GM23338 (cell line): ENCODE measurements around the gene FAM117A. TPM values are rescaled to one million over a fixed set of nuclear protein-coding genes. Genes with fewer than 3 reads are reported as not detected.
A peak's percentile ranks its signal among the peaks of the same experiment; 100 is the strongest.

Source experiments
- ATAC-seq: fragments of 200-7000 bp; cut with Tn5 transposase; 3 replicates; pipeline ENCODE4 v1.9.1; 2020
- DNase-seq: peaks from one replicate; pipeline ENCODE4 v3.0.0-alpha.2; 2015; ENCODE audit warnings: low spot score
- H2AFZ ChIP-seq: fragments of 200-600 bp; sonication (generic); 2 replicates; pipeline ENCODE4 v1.8.0; 2016; ENCODE audit warnings: antibody characterized with exemption, mild to moderate bottlenecking, moderate library complexity
- H3F3A ChIP-seq: fragments of 200-600 bp; sonication (generic); replicated peaks from 2 replicates; pipeline ENCODE4 v1.8.0; 2017; ENCODE audit warnings: antibody characterized with exemption, mixed run types, low read depth
- H3K27ac ChIP-seq: fragments of 200-600 bp; sonication (generic); 2 replicates; pipeline ENCODE4 v1.6.1; 2016; ENCODE audit warnings: low read depth
- H3K27me3 ChIP-seq: fragments of 200-600 bp; sonication (generic); 2 replicates; pipeline ENCODE4 v1.8.0; 2016; ENCODE audit warnings: mild to moderate bottlenecking, mixed run types, moderate library complexity; ENCODE audit not compliant: insufficient read depth
- H3K36me3 ChIP-seq: fragments of 200-600 bp; sonication (generic); 2 replicates; pipeline ENCODE4 v1.8.0; 2016; ENCODE audit warnings: mild to moderate bottlenecking; ENCODE audit not compliant: insufficient read depth
- H3K4me1 ChIP-seq: fragments of 200-600 bp; sonication (generic); 2 replicates; pipeline ENCODE4 v1.8.0; 2016; ENCODE audit warnings: mild to moderate bottlenecking, moderate library complexity; ENCODE audit not compliant: insufficient read depth
- H3K4me2 ChIP-seq: fragments of 200-600 bp; sonication (generic); 2 replicates; pipeline ENCODE4 v1.7.1; 2017; ENCODE audit warnings: mixed run types
- H3K4me3 ChIP-seq: fragments of 200-600 bp; sonication (generic); 2 replicates; pipeline ENCODE4 v1.6.1; 2016; ENCODE audit warnings: mixed run types
- H3K79me2 ChIP-seq: fragments of 200-600 bp; sonication (generic); replicated peaks from 2 replicates; pipeline ENCODE4 v1.8.0; 2017; ENCODE audit warnings: mild to moderate bottlenecking; ENCODE audit not compliant: insufficient read depth
- H3K9me2 ChIP-seq: fragments of 200-600 bp; sonication (generic); 2 replicates; pipeline ENCODE4 v1.8.0; 2017; ENCODE audit not compliant: insufficient read depth
- H4K20me1 ChIP-seq: fragments of 200-600 bp; sonication (generic); replicated peaks from 2 replicates; pipeline ENCODE4 v1.8.0; 2017; ENCODE audit warnings: mild to moderate bottlenecking; ENCODE audit not compliant: insufficient read depth
- H3K27ac Mint-ChIP-seq: 2 replicates; pipeline ENCODE4 v1.8.0; 2020; ENCODE audit warnings: inconsistent platforms, mild to moderate bottlenecking, moderate library complexity, mixed read lengths
- H3K27me3 Mint-ChIP-seq: 3 replicates; pipeline ENCODE4 v1.8.0; 2022; ENCODE audit warnings: low read depth, mild to moderate bottlenecking, moderate library complexity, mixed read lengths, inconsistent platforms; ENCODE audit not compliant: insufficient read depth, poor library complexity
- H3K36me3 Mint-ChIP-seq: 3 replicates; pipeline ENCODE4 v1.8.0; 2021; ENCODE audit warnings: low read depth, mild to moderate bottlenecking, inconsistent platforms, moderate library complexity, mixed read lengths
- H3K4me1 Mint-ChIP-seq: 3 replicates; pipeline ENCODE4 v1.8.0; 2020; ENCODE audit warnings: mild to moderate bottlenecking, inconsistent platforms, mixed read lengths
- H3K4me3 Mint-ChIP-seq: 3 replicates; pipeline ENCODE4 v1.8.0; 2021; ENCODE audit warnings: moderate library complexity, mild to moderate bottlenecking, inconsistent platforms, mixed read lengths
- H3K9me3 Mint-ChIP-seq: 3 replicates; pipeline ENCODE4 v1.8.0; 2020; ENCODE audit warnings: moderate library complexity, mild to moderate bottlenecking, inconsistent platforms, mixed read lengths
- CREB1 ChIP-seq: fragments of 250-450 bp; sonication (Bioruptor Pico); IDR thresholded peaks from 2 replicates; pipeline ENCODE4 v1.5.0; 2020; ENCODE audit warnings: low read depth, mild to moderate bottlenecking, moderate library complexity
- EZH2 ChIP-seq: fragments of 200-600 bp; sonication (generic); IDR thresholded peaks from one replicate; pipeline ENCODE4 v1.8.0; 2017; ENCODE audit warnings: antibody characterized with exemption, mild to moderate bottlenecking, low read depth; ENCODE audit not compliant: unreplicated experiment
- EZH2phosphoT487 ChIP-seq: fragments of 200-600 bp; sonication (generic); IDR thresholded peaks from one replicate; pipeline ENCODE4 v1.8.1; 2018; ENCODE audit warnings: antibody characterized with exemption; ENCODE audit not compliant: unreplicated experiment
- JUNB ChIP-seq: IDR thresholded peaks from one replicate; pipeline ENCODE4 v1.6.1; 2016; ENCODE audit warnings: antibody characterized with exemption; ENCODE audit not compliant: unreplicated experiment
- NANOG ChIP-seq: IDR thresholded peaks from 2 replicates; pipeline ENCODE4 v1.6.1; 2016; ENCODE audit warnings: antibody characterized with exemption, borderline replicate concordance
- ZNF331 ChIP-seq: fragments of 250-450 bp; sonication (Bioruptor Pico); IDR thresholded peaks from 2 replicates; pipeline ENCODE4 v1.5.0; 2020; ENCODE audit warnings: low read depth, mild to moderate bottlenecking, moderate library complexity
- polyA plus RNA-seq: library from polyadenylated mRNA; unstranded; fragments of >200 nt; fragmentation: Nextera tagmentation; extraction: Ambion mirVana; gene quantifications from 2 replicates; pipeline ENCODE4 v1.2.1, GENCODE V29; 2016
- total RNA-seq: library from RNA; depleted of rRNA; stranded (reverse); fragments of >200 nt; shearing (Covaris generic); gene quantifications from 2 replicates; pipeline ENCODE4 v1.2.3, GENCODE V29; 2014
- TF ChIP-seq, protein P1 (sequence below): IDR thresholded peaks from 2 replicates; pipeline ENCODE4 v1.6.1; 2016; ENCODE audit warnings: antibody characterized with exemption
- TF ChIP-seq, protein P2 (sequence below): fragments of 250-450 bp; sonication (Bioruptor Pico); IDR thresholded peaks from 2 replicates; pipeline ENCODE4 v1.5.0; 2020; ENCODE audit warnings: mild to moderate bottlenecking, moderate library complexity

Gene FAM117A
- total and polyA plus RNA-seq, 2 experiments from 2014 or later, result 21.3 to 46.4 TPM

DNA sequence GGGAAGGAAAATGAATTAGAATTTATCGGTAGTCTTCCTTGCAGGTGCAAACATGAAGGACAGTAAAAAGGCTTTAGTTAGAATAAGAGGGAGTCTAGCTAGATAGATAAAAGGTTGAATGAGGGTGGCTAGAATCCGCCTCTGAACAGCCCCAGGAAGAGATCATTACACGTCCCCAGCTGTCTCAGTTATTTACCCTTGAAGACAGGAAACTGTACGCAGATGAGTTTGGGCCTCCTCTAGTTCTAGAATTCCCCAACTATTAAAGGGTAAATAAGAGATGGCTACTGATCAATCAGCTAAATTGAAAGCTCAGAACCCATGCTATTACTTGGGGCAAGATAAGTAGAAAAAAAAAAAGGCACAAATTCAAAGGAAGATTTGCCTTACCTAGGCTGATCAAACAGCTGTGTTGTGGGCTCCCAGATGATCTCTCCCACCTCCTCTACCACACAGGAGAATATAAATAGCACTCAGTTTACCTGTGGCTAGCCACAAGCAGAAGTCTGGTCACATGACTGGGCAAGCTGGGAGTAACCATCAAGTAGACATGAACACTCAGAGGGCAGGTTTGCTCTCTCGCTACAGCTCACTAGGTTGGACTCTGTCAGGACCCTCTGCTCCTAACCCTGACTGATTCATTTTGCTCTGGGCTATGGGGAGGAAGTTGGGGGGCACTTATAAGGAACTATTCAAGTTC is 17.0 kb downstream of the FAM117A start:
- no peak for TF ChIP-seq EZH2
- TF ChIP-seq, protein P1, sequence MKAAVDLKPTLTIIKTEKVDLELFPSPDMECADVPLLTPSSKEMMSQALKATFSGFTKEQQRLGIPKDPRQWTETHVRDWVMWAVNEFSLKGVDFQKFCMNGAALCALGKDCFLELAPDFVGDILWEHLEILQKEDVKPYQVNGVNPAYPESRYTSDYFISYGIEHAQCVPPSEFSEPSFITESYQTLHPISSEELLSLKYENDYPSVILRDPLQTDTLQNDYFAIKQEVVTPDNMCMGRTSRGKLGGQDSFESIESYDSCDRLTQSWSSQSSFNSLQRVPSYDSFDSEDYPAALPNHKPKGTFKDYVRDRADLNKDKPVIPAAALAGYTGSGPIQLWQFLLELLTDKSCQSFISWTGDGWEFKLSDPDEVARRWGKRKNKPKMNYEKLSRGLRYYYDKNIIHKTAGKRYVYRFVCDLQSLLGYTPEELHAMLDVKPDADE, result no peak
- TF ChIP-seq CREB1 (CRISPR knock-in tag), result no peak
- no peak for TF ChIP-seq EZH2phosphoT487
- TF ChIP-seq ZNF331 (CRISPR knock-in tag), result no peak
- peaks cover 91% of the 10 kb centered on the region for H3K79me2 ChIP-seq
- Mint-ChIP-seq H3K36me3 (peaks cover 3% of the 10 kb centered on the region; the same call in 2 of the 3 replicates), H3K27me3 (no peaks in the 10 kb centered on the region), H3K4me3 (no peak overlapping the region), H3K4me1 (peaks cover 20% of the 10 kb centered on the region), H3K27ac (no peak overlapping the region), H3K9me3 (no peaks in the 10 kb centered on the region)
- peaks cover 10% of the 10 kb centered on the region for H3K4me1 ChIP-seq
- ATAC-seq, result no peak
- peaks cover 36% of the 10 kb centered on the region for H4K20me1 ChIP-seq
- no peak overlapping the region; the same call in 1 of the 2 replicates for H3K27ac ChIP-seq
- peak overlapping the region; percentile 40 for H3K4me2 ChIP-seq
- no peak overlapping the region for H3K4me3 ChIP-seq
- peak; percentile 15 for DNase-seq
- no peaks in the 10 kb centered on the region for H3K9me2 ChIP-seq
- H3K36me3 ChIP-seq, result no peaks in the 10 kb centered on the region
- no peaks in the 10 kb centered on the region for H3K27me3 ChIP-seq
- no peak overlapping the region for H2AFZ ChIP-seq
- no peaks in the 10 kb centered on the region for H3F3A ChIP-seq

DNA sequence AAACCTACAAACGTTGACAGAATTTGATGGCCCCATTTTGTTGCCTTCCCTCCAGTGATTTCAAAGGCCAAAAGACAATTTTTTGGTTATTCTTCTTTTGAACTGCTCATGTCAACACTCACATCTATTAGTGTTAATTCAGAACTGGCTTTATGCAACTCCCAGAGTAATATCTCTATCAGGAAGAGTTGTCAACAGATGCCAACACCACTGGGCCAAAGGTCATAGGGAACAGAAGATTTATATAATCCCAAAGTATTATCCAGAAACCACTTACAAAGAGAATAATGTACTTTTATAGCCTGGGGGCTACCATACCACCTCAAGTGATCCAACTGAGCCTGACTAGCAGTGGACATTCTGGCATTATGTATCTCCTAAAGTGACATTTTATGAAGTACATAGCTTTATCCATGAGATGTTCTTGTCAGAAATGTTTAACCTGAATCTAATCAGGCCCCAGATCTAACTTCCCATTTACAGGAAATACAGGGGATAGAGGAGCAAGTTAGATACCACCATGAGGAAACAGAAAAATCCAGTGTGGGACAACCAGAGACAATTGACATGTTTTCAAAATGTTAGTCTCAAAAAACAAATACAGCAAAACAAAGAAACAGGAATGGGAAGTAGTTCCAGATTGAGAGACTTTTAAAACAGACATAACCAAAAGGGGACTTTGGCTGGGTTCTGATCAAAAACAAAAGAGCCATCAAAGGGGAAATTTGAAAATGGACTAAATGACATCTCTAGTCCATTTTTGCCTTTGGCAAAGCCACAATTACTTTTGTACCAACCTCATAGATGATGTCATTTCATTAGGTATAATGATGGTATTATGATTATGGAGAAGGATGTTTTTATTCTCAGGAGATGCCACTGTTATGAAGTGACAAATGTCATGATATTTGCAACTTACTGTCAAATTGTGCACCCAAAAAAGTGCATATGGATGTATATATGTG is 18.5 kb downstream of the FAM117A start:
- H3K27me3 Mint-ChIP-seq, result no peaks in the 10 kb centered on the region
- no peak overlapping the region for H3K4me3 ChIP-seq
- ATAC-seq, result no peak

More for the DNA sequence above, 18.5 kb downstream of the FAM117A start:
- Histone ChIP-seq H3F3A (no peaks in the 10 kb centered on the region), H3K9me2 (no peaks in the 10 kb centered on the region), H3K36me3 (no peaks in the 10 kb centered on the region), H3K27me3 (no peaks in the 10 kb centered on the region), H3K4me1 (peaks cover 10% of the 10 kb centered on the region), H3K79me2 (peaks cover 88% of the 10 kb centered on the region), H3K4me2 (no peak overlapping the region), H3K27ac (no peak overlapping the region), H4K20me1 (peaks cover 34% of the 10 kb centered on the region), H2AFZ (no peak overlapping the region)
- peaks cover 20% of the 10 kb centered on the region for H3K4me1 Mint-ChIP-seq
- H3K27ac Mint-ChIP-seq, result no peak overlapping the region
- DNase-seq, result no peak
- no peak overlapping the region for H3K4me3 Mint-ChIP-seq
- H3K9me3 Mint-ChIP-seq, result no peaks in the 10 kb centered on the region
- no peak for TF ChIP-seq NANOG
- no peak for TF ChIP-seq EZH2phosphoT487
- TF ChIP-seq JUNB, result no peak
- TF ChIP-seq EZH2, result no peak
- TF ChIP-seq, protein P2, sequence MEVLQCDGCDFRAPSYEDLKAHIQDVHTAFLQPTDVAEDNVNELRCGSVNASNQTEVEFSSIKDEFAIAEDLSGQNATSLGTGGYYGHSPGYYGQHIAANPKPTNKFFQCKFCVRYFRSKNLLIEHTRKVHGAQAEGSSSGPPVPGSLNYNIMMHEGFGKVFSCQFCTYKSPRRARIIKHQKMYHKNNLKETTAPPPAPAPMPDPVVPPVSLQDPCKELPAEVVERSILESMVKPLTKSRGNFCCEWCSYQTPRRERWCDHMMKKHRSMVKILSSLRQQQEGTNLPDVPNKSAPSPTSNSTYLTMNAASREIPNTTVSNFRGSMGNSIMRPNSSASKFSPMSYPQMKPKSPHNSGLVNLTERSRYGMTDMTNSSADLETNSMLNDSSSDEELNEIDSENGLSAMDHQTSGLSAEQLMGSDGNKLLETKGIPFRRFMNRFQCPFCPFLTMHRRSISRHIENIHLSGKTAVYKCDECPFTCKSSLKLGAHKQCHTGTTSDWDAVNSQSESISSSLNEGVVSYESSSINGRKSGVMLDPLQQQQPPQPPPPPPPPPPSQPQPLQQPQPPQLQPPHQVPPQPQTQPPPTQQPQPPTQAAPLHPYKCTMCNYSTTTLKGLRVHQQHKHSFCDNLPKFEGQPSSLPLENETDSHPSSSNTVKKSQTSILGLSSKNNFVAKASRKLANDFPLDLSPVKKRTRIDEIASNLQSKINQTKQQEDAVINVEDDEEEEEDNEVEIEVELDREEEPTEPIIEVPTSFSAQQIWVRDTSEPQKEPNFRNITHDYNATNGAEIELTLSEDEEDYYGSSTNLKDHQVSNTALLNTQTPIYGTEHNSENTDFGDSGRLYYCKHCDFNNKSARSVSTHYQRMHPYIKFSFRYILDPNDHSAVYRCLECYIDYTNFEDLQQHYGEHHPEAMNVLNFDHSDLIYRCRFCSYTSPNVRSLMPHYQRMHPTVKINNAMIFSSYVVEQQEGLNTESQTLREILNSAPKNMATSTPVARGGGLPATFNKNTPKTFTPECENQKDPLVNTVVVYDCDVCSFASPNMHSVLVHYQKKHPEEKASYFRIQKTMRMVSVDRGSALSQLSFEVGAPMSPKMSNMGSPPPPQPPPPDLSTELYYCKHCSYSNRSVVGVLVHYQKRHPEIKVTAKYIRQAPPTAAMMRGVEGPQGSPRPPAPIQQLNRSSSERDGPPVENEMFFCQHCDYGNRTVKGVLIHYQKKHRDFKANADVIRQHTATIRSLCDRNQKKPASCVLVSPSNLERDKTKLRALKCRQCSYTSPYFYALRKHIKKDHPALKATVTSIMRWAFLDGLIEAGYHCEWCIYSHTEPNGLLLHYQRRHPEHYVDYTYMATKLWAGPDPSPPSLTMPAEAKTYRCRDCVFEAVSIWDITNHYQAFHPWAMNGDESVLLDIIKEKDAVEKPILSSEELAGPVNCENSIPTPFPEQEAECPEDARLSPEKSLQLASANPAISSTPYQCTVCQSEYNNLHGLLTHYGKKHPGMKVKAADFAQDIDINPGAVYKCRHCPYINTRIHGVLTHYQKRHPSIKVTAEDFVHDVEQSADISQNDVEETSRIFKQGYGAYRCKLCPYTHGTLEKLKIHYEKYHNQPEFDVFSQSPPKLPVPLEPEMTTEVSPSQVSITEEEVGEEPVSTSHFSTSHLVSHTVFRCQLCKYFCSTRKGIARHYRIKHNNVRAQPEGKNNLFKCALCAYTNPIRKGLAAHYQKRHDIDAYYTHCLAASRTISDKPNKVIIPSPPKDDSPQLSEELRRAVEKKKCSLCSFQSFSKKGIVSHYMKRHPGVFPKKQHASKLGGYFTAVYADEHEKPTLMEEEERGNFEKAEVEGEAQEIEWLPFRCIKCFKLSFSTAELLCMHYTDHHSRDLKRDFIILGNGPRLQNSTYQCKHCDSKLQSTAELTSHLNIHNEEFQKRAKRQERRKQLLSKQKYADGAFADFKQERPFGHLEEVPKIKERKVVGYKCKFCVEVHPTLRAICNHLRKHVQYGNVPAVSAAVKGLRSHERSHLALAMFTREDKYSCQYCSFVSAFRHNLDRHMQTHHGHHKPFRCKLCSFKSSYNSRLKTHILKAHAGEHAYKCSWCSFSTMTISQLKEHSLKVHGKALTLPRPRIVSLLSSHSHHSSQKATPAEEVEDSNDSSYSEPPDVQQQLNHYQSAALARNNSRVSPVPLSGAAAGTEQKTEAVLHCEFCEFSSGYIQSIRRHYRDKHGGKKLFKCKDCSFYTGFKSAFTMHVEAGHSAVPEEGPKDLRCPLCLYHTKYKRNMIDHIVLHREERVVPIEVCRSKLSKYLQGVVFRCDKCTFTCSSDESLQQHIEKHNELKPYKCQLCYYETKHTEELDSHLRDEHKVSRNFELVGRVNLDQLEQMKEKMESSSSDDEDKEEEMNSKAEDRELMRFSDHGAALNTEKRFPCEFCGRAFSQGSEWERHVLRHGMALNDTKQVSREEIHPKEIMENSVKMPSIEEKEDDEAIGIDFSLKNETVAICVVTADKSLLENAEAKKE (CRISPR knock-in tag), result no peak
- TF ChIP-seq, protein P1, result no peak
- peaks cover 3% of the 10 kb centered on the region; the same call in 2 of the 3 replicates for H3K36me3 Mint-ChIP-seq
